Measurements from ENCODE around the gene METTL8. TPM values are rescaled to one million over a fixed set of nuclear protein-coding genes. Genes with fewer than 3 reads are reported as not detected.

METTL8 gene
- total and polyA plus RNA-seq, 2 experiments from 2014 or later, result 60.9 to 64.3 TPM

- TF ChIP-seq, protein P1, sequence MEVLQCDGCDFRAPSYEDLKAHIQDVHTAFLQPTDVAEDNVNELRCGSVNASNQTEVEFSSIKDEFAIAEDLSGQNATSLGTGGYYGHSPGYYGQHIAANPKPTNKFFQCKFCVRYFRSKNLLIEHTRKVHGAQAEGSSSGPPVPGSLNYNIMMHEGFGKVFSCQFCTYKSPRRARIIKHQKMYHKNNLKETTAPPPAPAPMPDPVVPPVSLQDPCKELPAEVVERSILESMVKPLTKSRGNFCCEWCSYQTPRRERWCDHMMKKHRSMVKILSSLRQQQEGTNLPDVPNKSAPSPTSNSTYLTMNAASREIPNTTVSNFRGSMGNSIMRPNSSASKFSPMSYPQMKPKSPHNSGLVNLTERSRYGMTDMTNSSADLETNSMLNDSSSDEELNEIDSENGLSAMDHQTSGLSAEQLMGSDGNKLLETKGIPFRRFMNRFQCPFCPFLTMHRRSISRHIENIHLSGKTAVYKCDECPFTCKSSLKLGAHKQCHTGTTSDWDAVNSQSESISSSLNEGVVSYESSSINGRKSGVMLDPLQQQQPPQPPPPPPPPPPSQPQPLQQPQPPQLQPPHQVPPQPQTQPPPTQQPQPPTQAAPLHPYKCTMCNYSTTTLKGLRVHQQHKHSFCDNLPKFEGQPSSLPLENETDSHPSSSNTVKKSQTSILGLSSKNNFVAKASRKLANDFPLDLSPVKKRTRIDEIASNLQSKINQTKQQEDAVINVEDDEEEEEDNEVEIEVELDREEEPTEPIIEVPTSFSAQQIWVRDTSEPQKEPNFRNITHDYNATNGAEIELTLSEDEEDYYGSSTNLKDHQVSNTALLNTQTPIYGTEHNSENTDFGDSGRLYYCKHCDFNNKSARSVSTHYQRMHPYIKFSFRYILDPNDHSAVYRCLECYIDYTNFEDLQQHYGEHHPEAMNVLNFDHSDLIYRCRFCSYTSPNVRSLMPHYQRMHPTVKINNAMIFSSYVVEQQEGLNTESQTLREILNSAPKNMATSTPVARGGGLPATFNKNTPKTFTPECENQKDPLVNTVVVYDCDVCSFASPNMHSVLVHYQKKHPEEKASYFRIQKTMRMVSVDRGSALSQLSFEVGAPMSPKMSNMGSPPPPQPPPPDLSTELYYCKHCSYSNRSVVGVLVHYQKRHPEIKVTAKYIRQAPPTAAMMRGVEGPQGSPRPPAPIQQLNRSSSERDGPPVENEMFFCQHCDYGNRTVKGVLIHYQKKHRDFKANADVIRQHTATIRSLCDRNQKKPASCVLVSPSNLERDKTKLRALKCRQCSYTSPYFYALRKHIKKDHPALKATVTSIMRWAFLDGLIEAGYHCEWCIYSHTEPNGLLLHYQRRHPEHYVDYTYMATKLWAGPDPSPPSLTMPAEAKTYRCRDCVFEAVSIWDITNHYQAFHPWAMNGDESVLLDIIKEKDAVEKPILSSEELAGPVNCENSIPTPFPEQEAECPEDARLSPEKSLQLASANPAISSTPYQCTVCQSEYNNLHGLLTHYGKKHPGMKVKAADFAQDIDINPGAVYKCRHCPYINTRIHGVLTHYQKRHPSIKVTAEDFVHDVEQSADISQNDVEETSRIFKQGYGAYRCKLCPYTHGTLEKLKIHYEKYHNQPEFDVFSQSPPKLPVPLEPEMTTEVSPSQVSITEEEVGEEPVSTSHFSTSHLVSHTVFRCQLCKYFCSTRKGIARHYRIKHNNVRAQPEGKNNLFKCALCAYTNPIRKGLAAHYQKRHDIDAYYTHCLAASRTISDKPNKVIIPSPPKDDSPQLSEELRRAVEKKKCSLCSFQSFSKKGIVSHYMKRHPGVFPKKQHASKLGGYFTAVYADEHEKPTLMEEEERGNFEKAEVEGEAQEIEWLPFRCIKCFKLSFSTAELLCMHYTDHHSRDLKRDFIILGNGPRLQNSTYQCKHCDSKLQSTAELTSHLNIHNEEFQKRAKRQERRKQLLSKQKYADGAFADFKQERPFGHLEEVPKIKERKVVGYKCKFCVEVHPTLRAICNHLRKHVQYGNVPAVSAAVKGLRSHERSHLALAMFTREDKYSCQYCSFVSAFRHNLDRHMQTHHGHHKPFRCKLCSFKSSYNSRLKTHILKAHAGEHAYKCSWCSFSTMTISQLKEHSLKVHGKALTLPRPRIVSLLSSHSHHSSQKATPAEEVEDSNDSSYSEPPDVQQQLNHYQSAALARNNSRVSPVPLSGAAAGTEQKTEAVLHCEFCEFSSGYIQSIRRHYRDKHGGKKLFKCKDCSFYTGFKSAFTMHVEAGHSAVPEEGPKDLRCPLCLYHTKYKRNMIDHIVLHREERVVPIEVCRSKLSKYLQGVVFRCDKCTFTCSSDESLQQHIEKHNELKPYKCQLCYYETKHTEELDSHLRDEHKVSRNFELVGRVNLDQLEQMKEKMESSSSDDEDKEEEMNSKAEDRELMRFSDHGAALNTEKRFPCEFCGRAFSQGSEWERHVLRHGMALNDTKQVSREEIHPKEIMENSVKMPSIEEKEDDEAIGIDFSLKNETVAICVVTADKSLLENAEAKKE (CRISPR knock-in tag; IDR thresholded peaks at IDR 0.05), result no peak
- TF ChIP-seq NANOG (IDR thresholded peaks at IDR 0.05; ENCODE audit: borderline replicate concordance), result no peak
Measured at GRCh38 chr2:171387052-171387451, 46.7 kb downstream of the METTL8 start (continued).

GRCh38 chr2:171386627-171387026, 47.2 kb downstream of the METTL8 start:
- Mint-ChIP-seq H3K27ac (peak overlapping the region; percentile 42; the same call in 1 of the 2 replicates), H3K9me3 (peaks cover 6% of the 10 kb centered on the region), H3K36me3 (ENCODE audit: low read depth) (peaks cover 17% of the 10 kb centered on the region), H3K27me3 (ENCODE audit: insufficient read depth, low read depth, poor library complexity) (peaks cover 6% of the 10 kb centered on the region), H3K4me1 (peaks cover 42% of the 10 kb centered on the region), H3K4me3 (no peak overlapping the region; the same call in 2 of the 3 replicates)
- Histone ChIP-seq H3K79me2 (replicated peaks; ENCODE audit: insufficient read depth) (peaks cover 45% of the 10 kb centered on the region), H2AFZ (peak overlapping the region; percentile 44; the same call in 1 of the 2 replicates), H4K20me1 (replicated peaks; ENCODE audit: insufficient read depth) (no peaks in the 10 kb centered on the region), H3K27ac (ENCODE audit: low read depth) (peak overlapping the region; percentile 79), H3K4me1 (ENCODE audit: insufficient read depth) (peaks cover 48% of the 10 kb centered on the region), H3K27me3 (ENCODE audit: insufficient read depth) (no peaks in the 10 kb centered on the region), H3K36me3 (ENCODE audit: insufficient read depth) (0 out of 2 replicates have a peak, but pooled peaks cover 3% of the 10 kb centered on the region), H3K9me2 (ENCODE audit: insufficient read depth) (no peaks in the 10 kb centered on the region), H3K4me3 (peak overlapping the region; percentile 35; the same call in 1 of the 2 replicates), H3K4me2 (peak overlapping the region; percentile 63), H3F3A (replicated peaks; ENCODE audit: low read depth) (peaks cover 11% of the 10 kb centered on the region)
- DNase-seq (ENCODE audit: low spot score), result peak; percentile 67
- ATAC-seq, result peak; percentile 74
- TF ChIP-seq ZNF114 (CRISPR knock-in tag; IDR thresholded peaks at IDR 0.05) (no peak), REST (IDR thresholded peaks at IDR 0.05; ENCODE audit: unreplicated experiment) (no peak), ZNF331 (CRISPR knock-in tag; IDR thresholded peaks at IDR 0.05; ENCODE audit: low read depth) (no peak), JUNB (IDR thresholded peaks at IDR 0.05; ENCODE audit: unreplicated experiment) (no peak)
- TF ChIP-seq, protein P1 (CRISPR knock-in tag; IDR thresholded peaks at IDR 0.05), result no peak
